Peyer's patch (tissue), 4 donors: Measurements from ENCODE around the gene B3GNT8.

ENCODE experiments used
- CTCF ChIP-seq, 6 experiments: fragments of 450-650 bp in 4 of 6; fragments of 200-600 bp in 2 of 6; sonication (generic) in 1 of 6; IDR thresholded peaks; one replicate each; pipeline ENCODE4 v1.5.1; 2017 to 2019; ENCODE audit warnings: antibody characterized with exemption in 6 of 6, mild to moderate bottlenecking in 3 of 6, moderate library complexity in 1 of 6
- POLR2A ChIP-seq, 2 donors: fragments of 450-650 bp; IDR thresholded peaks; one replicate each; pipeline ENCODE4 v1.5.1; 2017; ENCODE audit warnings: antibody characterized with exemption in 2 of 2, mild to moderate bottlenecking in 2 of 2, moderate library complexity in 2 of 2

GRCh38 chr19:41456342-41456918, 29.3 kb upstream of the B3GNT8 start:
- TF ChIP-seq CTCF (IDR thresholded peaks at IDR 0.05), result no peak
- no peak for TF ChIP-seq POLR2A (IDR thresholded peaks at IDR 0.05)
